Esophagus squamous epithelium (tissue), 4 donors: Measurements from ENCODE around the gene TCF12.

ENCODE experiments used
- POLR2A ChIP-seq, 4 donors: fragments of 450-650 bp; IDR thresholded peaks; one replicate each; pipeline ENCODE4 v1.6.1; 2017; ENCODE audit warnings: antibody characterized with exemption in 4 of 4, mild to moderate bottlenecking in 4 of 4, moderate library complexity in 3 of 4
- TF ChIP-seq, protein P1 (sequence below), 6 experiments: fragments of 450-650 bp in 4 of 6; fragments of 200-600 bp in 2 of 6; sonication (generic) in 2 of 6; IDR thresholded peaks; one replicate each; pipeline ENCODE4 v1.5.1; 2016 to 2019; ENCODE audit warnings: antibody characterized with exemption in 6 of 6, mild to moderate bottlenecking in 4 of 6, moderate library complexity in 4 of 6

DNA sequence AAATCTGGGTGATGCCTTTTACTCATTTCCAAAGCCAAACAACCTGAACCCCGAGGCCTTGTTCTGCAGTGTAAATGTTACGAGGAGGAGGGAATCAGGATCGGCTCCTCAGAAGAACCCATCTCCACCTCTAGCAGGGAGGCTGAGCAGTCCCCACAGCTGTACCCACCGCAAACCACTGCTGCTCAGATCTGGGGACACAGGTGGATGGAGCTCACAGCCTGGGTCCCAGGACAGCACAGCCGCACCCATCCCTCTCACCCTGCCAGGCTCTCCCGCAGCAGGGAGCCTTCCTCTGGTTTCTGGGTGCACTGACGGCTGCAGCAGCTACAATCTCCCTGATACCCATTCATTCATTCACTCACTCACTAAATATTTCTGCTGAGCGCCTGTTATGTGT, 413.9 kb downstream of the TCF12 start:
- TF ChIP-seq, protein P1, sequence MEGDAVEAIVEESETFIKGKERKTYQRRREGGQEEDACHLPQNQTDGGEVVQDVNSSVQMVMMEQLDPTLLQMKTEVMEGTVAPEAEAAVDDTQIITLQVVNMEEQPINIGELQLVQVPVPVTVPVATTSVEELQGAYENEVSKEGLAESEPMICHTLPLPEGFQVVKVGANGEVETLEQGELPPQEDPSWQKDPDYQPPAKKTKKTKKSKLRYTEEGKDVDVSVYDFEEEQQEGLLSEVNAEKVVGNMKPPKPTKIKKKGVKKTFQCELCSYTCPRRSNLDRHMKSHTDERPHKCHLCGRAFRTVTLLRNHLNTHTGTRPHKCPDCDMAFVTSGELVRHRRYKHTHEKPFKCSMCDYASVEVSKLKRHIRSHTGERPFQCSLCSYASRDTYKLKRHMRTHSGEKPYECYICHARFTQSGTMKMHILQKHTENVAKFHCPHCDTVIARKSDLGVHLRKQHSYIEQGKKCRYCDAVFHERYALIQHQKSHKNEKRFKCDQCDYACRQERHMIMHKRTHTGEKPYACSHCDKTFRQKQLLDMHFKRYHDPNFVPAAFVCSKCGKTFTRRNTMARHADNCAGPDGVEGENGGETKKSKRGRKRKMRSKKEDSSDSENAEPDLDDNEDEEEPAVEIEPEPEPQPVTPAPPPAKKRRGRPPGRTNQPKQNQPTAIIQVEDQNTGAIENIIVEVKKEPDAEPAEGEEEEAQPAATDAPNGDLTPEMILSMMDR (IDR thresholded peaks at IDR 0.05): no peak
- TF ChIP-seq POLR2A (IDR thresholded peaks at IDR 0.05): no peak
